ENCODE data around the gene JAKMIP1.

Gene JAKMIP1

DNA sequence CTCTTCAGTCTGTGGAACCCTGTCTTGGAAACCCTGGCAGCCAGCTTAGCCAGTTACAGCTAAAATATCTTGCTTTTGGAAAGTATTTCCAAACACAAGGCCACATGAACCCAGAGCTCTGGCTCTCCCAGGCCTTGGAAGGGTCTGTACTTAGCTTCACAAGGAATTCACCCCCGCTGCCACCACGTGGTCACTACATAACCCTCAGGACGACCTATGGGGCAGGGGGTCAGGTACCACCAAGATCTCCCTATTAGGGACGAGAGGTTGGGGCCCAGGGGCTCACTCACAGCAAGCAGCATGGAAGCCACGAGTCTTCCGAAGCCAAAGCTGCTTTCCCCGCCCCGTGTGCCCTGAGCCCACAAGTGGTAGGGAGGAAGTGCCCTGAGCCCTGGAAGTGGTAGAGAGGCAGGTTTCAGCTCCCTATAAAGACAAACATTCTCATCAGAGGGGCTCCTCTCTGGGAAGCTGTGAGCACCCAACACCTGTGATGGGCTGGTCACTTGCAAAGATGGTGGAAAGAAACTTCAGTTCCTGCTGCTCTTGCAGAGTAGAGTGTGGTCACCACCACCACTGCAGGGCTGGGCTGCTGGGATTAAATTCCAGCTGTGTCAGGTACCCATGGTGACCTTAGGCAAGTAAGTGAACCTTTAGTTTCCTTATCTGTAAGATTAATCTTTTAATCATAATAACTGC is 4.7 kb upstream of the JAKMIP1 start:
- FAIRE-seq = no peak
- DNase-seq (ENCODE audit: low spot score) = no peak

DNA sequence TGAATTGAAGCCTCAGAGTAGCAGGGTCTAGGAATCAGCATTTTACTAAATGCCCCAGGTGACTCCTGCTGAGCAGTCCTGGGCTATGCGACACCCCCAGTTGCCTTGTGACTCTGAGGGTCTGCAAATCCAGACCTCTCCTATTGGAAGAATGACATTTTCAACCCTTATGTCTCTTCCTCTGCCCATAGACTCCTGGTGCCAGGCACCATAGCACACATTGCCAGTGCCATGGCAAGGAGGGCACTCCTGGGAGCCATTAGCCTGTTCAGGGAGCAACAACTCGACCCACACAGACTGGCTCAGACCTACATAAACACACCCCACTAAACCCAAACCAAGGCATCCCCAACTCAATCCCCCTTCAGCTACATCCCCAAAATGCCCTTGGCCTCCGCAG is 3.7 kb upstream of the JAKMIP1 start:
- DNase-seq (ENCODE audit: low spot score) (no peak), FAIRE-seq (no peak)

DNA sequence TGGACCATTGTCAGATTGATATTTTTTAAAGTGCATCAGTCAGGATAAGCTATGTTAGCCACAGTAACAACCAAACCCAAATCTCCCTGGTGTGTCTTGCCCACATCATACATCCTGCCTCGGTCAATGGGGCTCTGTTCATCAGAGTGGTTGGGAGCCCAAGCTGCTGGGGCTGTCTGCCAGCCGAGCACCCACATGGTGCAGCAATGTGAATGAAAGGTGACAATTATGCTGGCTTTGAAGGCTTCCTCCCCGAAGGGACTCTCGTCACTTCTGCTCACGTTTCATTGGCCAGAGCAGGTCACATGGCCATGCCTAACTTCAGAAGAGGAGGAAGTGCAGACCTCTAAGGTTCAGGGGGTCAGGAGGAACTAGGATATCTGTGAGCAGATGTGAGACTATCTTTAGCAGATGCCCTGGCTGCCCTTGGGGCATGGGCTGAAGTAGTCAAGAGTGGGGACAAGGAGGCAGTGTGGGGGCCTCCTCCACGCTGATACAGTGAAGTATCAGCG is 1.3 kb upstream of the JAKMIP1 start:
- FAIRE-seq = no peak
- DNase-seq (ENCODE audit: low spot score) = no peak

DNA sequence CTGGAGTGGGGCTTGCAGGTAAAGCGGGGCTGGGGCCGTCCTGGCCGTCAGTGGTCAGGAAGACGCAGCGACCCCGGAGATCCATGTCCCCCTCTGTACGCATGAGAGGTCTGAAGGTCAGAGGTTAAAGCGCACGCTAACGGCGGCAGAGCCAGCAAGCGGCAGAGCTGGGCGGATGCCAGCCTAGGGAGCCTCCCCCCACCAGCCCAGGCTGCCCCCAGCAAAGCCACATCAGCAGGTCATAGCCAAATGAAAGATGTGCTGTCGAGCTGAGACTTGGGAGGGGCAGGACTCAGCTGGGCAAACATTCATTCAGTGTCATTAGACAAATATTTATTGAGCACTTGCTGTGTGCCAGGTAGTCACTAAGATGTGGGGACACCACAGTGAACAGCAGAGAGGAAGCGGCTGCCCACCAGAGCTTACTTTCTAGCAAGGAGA is 593 bp upstream of the JAKMIP1 start:
- DNase-seq (ENCODE audit: low spot score) (no peak), FAIRE-seq (no peak)

DNA sequence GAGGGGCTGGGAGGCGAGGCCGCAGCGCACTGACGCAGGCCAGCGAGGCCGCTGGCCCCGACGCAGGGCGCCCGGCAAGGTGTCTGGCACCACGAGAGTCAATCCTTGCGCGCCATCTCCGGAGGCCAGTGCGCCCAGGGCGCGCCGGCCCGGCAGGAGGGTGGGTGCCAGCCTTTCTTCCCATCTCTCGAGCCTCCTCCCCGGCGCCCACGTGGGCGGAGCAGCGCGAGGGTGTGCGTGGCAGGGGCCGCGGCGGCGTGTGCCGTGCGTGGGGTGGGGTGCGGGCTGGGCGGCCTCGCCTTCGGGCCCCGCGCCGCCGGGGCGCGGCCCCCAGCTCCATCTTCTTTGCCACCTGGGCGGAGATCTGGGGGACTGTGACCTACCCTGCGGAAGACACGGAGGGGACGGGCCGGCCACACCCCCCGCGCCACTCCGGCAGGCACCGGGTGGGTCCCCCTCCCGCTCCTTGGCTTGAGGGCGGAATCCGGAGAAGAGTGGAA is 877 bp downstream of the JAKMIP1 start:
- DNase-seq (ENCODE audit: low spot score) (no peak), FAIRE-seq (no peak)

DNA sequence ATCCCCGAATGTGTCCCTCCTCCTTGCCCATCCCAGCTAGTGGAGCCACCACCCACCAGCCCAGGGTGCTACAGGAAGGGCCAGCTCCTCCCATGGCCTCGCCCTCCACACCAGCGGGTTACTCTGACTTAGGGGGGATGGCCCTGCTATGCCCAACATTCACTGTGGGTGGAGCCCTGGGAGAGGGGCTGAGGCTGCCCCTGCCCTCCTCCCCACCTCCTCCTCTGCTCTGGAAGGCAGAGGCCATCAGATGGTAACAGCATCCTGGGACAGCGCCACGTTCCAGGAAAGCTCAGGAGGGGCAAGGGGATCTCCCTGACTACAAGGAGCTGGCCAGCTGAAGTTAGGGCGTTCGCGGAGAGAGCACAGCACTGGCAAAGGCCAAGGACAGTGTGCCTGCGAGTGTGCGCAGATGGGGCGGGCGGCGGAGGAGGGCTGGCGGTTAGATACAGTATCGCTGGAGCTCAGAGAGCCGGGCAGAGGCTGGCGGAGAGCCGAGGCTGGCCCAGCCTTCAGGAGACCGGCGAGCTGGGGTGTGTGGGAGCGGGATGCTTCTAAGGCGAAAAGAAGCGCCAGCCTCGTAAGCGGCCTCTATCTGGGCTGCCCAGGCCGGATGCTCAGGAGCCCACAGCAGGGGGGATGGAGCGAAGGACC is 1.5 kb downstream of the JAKMIP1 start:
- FAIRE-seq = no peak
- DNase-seq (ENCODE audit: low spot score) = no peak

DNA sequence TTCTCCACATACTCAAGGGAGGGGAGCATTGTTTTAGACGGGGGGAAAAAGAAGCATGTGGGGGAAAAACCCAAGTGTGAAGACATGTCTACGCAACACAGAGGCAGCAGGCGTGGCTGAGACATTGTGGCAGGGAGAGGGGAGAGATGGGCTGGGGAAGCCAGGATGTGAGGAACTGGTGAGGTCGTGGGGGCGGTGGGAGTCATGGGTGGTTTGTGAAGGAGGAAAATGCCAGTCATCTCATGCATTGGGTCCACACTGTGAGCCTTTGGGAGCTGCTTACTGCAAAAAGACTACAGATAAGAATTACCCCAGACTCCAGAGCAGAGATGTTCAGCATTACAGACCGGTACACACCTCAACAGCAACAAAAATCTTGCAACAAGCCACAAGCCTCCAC is 2.1 kb downstream of the JAKMIP1 start:
- DNase-seq (ENCODE audit: low spot score) (no peak), FAIRE-seq (no peak)

DNA sequence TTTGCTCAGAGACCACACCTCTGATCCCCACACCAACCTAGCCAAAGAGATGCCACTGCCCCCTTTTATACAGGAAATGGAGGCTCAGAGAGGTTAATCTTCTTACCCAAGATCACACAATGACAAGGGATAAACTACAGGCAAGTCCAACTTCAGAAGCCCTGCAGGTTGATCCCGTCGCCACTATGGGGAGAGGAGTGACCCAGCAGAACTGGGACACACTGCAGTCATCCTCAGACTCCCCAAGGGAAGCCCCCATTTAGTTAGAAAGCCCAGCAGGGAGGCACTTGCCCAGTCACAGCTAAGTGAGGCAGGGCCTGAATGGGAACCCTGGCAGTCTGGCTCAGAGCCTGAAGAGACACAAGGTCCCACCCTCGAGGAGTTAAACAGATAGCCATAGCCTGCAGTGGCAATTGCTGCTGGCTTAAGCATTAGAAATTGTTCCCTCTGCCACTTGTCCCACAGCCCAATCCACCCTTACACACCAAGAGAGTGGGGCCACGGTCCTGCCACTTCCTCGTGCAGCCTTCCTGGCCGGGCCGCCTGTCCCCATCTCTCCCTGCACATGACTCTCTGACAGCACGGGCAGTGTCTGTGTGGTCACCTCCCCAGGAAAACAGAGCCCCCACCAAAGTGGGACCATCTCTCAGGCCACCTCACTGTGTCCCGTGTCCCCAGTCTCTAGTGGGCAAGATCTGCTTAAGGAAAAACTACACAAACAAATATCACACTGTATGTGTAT is 2.7 kb downstream of the JAKMIP1 start:
- DNase-seq (ENCODE audit: low spot score) = no peak
- FAIRE-seq = no peak

DNA sequence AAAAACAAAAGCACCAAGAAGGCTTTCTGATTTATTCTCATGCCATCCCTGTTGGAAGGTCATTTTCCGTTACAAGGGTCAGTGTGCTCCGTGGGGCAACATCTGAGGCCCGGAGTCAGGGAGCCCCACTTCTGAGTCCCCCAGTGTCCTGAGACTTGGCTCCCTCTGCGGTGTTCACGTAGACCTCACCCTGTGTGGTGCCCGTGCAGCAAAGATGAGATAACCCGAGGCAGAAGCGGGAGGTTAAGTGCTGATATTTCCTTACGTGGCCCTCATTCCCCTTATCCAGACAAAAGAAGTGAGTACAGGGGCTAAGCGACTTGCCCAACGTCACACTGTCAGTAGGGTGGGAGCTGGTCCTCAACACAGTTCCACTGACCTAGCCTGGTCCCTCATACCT is 3.5 kb downstream of the JAKMIP1 start:
- DNase-seq (ENCODE audit: low spot score) = no peak
- no peak for FAIRE-seq

DNA sequence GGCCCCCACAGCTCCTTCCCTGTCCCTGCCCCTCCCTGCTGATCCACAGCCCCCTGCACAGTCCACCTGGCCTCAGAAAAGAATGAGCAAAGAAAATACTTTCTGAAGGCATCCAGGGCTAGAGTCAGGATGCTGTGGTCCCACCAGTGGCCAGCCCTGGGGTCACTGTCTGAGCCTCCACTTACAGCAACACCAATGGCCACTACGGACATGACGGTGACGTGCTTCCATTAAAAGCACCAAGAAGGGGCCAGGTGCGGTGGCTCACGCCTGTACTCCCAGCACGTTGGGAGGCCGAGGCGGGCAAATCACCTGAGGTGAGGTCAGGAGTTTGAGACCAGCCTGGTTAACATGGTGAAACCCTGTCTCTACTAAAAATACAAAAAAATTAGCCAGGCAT is 4.0 kb downstream of the JAKMIP1 start:
- DNase-seq (ENCODE audit: low spot score) (no peak), FAIRE-seq (no peak)

DNA sequence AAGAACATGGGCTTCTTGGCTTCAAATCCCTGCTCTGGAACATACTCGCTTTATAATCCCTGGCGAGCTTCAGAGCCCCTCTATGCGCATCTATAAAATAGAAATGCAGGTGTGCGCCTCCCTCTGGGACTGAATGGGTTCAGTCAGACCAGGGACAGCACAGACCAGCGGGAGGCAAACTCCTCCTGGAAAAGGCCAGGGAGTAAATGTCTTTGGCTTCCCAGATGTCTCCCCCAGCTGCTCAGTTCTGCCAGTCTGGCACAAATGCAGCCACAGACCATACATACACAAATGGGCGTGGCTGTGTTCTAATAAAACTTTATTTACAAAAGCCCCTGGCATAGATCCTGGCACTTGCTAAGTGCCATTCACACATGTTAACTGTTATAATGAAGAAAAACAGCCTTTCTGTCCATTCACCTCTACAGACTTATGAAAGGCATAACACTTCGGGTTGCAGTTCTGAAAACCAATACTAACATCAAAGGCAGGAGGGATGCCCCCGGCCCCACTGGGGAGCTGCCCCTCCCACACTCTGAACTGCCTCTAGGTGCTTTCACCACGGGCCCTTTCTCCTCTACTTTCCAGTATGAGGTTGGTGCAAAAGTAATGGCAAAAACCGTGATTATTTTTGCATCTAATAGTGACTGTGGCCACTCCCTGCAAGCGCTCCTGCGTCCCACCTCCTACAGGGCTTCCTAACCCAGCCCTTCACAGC is 4.6 kb downstream of the JAKMIP1 start:
- no peak for FAIRE-seq
- DNase-seq (ENCODE audit: low spot score) = no peak

DNA sequence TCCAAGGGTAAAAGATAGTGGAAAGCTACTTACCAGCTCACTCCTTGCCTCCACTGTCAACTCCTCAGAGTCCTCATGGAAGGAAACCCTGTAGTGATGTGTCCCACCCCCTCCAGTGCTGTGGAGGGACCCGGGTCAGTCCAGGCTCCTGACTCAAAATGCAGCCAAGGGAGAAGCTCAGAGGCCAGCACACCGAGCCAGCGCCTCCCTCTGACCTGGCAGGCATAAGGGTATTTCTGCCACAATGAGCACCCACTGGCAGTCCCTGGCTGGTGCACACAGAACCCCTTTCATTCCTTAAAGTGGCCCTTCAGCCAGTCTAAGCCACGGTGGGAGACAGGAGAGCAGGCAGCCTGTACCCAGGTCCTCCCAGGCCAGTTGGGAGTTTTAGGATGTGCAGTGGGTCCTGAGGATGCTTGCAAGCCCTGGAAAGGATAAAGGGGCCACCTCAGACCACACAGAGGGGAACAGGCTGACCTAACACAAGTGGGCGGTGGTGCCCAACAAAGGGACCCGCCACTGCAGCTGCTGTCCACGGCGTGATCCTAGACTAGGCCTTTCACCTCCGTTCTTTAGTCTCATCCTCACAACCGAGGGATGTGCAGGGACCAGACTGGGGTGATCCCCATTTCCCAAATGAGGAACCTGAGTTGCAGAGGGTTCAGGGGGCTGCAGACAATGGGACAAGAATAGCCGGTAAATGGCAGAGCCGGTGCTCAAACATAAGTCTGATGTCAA is 5.7 kb downstream of the JAKMIP1 start:
- no peak for DNase-seq (ENCODE audit: low spot score)
- FAIRE-seq = no peak

DNA sequence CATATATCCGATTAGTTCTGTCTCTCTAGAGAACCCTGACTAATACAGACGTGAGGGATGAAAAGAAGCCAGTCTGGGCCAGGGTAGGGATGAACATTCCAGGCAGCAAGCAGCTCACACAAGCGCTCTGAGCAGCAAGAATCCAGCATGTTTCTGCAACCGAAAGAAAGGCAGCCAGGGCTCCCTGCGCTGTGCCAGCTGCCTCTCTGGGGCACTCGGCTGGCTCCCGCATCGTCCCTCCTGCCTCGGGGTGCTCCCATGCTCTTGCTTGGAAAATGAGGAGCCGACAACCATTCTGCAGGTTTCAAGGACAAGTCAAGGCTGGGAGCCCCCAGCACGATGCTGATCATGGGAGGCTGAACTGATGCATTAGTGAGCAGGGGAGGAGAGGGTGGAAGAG is 7.0 kb downstream of the JAKMIP1 start:
- no peak for DNase-seq (ENCODE audit: low spot score)
- no peak for FAIRE-seq

DNA sequence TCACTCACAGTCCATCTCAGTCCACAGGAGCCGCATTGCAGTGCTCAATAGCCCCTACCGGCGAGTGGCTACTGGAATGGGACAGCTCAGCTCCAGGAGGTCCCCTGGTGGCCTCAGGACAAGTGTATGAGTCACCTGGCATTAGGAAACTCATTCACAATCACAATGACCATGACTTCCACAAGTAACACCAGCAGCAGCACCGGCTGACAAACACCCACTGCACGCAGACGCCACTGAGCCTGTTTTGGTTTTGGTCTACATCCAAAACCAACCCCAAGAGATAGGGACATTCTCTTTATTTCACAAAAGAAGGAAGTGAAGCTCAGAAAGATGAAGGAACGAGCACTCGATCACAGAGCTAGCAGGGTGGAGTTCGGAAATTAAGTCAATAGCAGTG is 8.1 kb downstream of the JAKMIP1 start:
- FAIRE-seq = no peak
- DNase-seq (ENCODE audit: low spot score) = no peak

DNA sequence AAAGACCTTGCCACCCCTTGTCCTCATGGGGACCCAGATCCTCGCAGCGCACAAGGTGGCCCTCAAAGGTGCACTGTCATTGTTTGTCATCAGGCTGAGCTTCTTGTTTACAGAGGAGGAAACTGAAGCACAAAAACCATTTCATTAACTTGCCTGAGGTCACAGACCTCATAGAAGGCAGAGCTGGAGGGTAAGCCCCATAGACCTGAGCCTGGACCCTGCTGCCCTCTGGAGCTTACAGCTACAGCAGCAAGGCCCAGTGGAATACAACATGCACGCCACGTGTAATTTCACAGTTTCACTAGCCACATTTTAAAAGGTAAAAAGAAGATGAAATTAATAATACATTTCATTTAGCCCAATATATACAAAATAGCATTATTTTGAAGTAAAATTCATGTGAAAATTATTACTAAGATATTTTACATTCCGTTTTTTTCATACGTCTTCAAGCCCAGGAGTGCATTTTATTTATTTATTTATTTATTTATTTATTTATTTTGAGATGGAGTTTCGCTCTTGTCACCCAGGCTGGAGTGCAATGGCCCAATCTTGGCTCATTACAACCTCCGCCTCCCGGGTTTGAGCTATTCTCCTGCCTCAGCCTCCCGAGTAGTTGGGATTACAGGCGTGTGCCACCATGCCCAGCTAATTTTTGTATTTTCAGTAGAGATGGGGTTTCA is 8.8 kb downstream of the JAKMIP1 start:
- no peak for FAIRE-seq
- DNase-seq (ENCODE audit: low spot score) = no peak

DNA sequence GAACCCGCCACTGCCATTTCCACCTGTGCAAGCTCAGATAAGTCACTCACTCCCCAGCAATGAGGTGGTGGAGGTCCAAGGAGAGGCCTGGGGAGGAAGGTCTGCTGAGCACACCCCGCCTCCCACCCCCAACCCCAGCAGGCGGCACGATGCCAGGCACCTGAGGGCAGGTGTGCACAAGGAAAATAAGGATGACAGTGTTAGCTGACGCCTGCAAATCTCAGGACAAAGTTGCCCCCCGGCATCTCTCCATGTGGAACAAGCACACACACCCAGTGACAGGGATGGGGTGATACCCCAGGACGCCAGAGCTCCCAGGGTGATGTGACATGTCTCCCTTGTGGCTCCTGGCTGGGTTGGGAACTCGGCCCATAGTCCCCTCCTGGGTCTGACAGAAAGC is 9.9 kb downstream of the JAKMIP1 start:
- DNase-seq (ENCODE audit: low spot score) (no peak), FAIRE-seq (no peak)

DNA sequence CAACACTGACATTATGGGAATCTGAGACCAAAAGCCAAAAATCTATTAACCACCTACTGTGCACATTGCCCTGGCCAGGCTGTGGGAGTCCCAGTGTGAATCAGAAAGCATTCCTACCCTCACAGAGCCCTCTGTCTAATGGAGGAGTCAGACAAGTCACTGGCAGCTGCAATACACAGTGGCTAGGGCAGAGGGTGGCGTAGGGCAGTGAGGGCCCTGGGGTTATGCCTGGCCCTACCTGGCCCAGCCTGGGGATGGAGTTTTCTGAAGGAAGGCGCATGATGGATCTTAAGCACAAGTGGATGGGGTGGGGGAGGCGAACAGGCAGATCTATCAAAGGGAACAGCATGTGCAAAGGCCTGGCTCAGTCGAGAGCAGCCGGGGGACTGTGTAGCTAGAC is 10.8 kb downstream of the JAKMIP1 start:
- no peak for FAIRE-seq
- no peak for DNase-seq (ENCODE audit: low spot score)

DNA sequence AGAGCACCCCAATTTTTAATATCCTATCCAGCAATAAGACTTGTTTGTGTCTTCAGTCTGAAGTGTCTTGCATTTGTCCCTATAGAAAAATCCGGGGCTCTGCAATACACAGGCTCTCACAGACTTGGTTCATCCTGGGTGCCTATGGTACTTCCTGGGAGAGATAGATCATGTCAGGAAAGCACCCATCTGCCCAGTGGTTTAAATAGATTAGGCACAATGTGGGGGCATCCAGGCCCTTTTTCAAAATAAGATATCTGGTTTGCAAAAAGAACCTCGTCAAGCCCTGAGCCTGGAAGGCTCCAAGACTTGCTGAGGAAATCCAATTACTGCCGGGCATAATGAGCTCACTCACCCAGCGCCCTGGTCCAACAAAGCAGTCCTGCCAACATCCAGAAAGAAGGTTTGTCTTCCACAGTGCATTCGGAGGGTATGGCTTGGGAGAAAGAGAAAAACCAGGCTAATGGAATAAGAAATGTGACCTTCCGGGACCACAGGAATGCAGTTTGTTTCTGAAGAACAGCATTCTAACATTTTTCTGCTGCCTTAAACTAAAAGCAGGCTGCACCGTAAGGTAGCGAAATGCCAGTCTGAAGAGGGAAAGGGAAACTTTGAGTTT is 11.6 kb downstream of the JAKMIP1 start:
- no peak for FAIRE-seq
- DNase-seq (ENCODE audit: low spot score) = no peak

DNA sequence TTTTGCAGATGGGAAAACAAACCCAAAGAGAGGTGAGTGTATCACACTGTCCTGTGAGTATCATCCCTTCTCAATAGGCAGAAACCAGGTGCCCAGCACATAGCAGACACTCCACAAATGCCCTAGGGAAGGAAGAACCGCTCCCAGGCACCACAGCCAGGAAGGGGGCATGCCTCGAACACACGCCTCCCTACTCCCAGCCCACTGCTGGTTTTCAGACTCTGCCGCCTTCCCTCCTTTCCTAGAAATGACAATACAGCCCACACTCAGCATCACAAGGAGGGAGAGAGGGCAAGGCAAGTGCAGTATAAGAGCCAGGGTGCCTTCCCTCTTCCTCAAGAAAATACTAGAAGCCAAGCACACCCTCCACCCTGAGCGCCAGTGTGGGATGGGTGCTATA is 16.2 kb downstream of the JAKMIP1 start:
- DNase-seq (ENCODE audit: low spot score) = no peak
- no peak for FAIRE-seq

DNA sequence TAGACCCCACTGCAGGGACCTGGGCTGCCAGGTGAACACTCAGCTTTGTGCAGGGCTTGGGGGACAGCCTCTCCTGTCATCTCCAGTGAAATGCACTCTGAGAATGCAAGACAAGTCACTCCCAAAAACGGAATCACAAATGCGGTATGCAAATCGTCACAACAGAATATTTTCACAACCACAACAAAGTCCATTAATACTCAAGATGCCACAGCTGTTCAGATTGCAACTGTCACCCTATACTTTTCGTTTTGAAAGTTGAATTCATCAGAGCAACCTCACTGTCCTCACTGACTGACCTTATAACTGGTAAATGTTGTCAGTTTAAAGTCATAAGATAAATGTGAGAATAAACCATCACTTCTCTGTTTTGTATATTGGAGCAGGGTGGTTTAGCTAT is 16.6 kb downstream of the JAKMIP1 start:
- FAIRE-seq (no peak), DNase-seq (ENCODE audit: low spot score) (no peak)
